NCI-H1417 treated with DMSO at 0.1 percent for 48 hours (cell line): ENCODE data around the gene TRAM2.
"Not testable (repeated sequence)": the region's sequence is repeated elsewhere in the genome, so short reads cannot be mapped to it uniquely, and the experiment has no call there.

Source experiments
- DNase-seq: peaks from one replicate; lab custom pipeline; 2025; lab: John Stamatoyannopoulos, UW

TRAM2 gene

DNA sequence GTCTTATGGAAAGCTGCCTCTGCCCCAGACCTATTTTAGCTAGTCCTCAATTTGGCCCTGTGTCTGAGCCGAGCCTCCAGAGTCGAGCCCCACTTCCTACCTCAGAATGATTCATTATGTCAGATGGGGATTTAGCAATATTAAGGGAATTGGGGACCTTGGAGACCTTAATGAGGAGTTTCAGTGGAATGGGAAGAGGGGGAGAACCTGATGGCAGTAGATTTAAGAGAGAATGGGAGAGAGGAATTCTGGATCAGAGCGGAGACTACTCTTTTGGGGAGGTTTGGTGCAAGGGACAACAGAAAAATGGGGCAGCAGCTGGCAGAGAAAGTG lies 93.2 kb downstream of the TRAM2 start:
- no peak for DNase-seq

DNA sequence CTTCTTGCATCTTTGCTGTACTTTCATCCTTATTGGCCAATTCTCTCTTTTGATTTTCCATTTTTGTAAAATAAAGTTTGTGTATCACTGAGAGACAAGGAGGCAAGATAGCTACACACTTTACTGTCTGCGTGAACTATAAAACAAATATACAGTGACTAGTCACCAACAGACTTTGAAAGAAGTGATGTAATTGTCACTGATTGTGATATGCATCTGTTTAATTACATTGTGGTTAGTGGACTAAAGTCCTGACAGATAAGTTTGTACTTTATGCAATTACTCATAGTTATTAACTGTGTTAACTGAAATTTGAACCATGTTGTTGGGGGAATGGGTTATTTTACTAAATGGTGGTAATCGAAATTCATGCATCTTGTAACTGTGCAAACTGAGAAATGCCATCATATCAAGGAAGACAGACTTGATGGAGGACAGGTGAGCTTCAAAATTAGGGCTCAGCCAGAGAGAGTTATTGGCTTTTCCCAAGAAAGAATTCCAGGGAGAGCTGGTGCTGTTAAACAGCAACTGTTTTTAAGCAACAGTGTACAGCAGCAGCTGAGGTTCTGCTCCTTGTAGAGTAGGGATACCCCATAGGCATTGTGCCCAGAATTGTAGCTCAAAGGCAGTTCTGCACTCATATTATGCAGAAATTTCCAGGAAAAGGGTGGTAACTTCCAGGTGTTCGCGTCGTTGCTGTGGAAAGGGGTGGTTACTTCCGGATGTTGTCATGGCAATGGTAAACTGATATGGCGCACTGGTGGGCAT lies 93.8 kb downstream of the TRAM2 start:
- DNase-seq, result no peak

DNA sequence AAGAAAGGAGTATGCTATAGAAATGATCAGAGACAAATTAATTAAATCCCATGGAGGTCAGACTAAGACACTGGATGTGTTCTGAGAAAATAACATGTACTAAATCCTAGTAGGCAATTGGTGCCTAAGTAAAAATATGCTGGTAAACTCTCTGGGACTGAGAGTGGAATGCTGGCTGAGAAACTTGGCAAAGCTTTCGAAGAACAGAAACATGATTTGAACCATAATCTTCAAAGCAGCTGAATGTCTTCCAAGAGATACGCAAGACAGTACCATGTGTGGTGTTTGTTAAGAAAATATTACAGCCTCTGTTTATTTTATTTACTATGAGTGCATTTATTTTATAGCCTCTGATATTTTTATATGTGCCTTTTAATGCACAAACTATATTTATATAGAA lies 101.6 kb downstream of the TRAM2 start:
- no peak for DNase-seq

DNA sequence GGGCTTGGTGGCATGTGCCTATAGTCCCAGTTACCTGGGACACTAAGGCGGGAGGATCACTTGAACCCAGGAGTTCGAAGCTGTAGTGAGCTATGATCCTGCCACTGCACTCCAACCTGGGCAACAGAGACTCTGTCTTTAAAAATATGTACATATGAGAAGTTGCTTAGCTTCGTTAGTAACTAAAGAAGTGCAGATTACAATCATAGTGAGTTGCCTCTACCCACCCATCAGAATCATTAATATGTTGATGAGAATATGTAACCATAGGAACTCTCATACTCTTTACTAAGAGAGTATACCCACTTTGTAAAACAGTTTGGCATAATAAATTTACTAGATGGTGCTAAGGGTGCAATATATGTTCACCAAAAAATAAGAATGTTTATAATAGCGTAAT lies 102.7 kb downstream of the TRAM2 start:
- no peak for DNase-seq

DNA sequence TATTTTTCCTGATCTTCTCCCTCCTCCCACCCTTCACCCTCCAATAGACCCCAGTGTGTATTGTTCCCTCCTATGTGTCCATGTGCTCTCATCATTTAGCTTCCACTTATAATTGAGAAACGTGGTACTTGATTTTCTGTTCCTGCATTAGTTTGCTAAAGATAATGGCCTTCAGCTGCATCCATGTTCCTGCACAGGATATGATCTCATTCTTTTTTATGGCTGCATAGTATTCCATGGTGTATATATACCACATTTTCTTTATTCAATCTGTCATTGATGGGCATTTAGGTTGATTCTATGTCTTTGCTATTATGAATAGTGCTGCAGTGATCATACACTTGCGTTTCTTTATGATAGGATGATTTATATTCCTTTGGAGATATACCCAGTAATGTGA lies 115.7 kb downstream of the TRAM2 start:
- DNase-seq, result not testable (repeated sequence)

DNA sequence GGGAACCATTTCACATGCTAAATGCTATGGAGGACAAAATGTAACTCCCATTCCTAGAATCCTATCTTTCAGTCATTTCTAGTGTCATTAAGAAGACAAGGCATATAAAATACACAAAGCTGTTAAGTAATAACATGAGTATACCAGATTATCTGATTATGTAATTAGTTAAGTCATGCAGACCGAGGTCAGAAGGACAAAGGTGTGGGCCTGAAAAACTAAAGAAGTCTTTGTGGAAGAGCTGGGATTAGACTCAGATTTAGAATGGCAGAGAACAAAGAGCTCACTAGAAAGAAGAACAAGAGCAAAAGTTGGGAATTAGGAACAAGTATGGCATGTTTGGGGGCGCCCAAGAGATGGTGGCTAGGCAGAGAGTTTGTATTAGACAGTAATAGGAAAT lies 119.8 kb downstream of the TRAM2 start:
- no peak for DNase-seq

DNA sequence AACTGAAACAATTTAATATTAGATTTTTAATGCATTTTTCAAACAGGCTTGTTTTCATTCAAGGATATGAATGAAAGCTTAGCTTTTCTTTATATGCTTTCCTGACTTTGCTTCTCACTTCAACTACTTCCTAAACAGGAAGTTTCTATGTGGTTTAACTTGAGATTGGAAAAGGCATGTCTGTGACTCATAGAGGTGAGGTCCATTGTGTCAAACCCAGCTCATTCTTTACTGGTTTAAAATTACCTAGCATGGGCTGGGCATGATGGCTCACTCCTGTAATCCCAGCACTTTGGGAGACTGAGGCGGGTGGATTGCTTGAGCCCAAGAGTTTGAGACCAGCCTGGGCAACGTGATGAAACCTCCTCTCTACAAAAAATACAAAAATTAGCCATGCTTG lies 122.3 kb downstream of the TRAM2 start:
- no peak for DNase-seq
